GM19099 (cell line): Measurements from ENCODE around the gene PHYKPL.

Experiments used
- POLR2A ChIP-seq: IDR thresholded peaks from 3 replicates; pipeline ENCODE4 v1.6.1; 2011; ENCODE audit warnings: low read depth; ENCODE audit not compliant: insufficient read length; ENCODE audit errors: extremely low read depth

Gene PHYKPL

DNA sequence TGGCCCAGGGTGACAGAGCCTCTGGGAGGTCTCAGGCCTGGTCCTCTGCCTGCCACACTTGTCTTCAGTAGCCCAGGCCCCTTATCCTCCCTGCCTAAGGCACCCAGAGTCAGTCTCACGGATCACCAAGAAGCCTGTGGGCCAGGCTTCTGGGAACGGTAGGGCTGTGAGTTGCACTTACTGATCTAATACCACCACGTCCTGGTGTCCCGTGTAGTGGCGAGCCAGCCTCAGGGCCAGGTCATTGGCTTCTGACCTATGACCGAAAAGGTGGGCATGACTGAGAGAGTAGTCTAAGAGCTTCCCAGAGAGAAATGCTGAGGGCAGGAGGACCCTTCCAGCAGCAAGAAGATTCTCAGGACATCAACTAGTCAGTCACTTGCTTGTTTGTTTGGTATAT is 7.4 kb downstream of the PHYKPL start:
- TF ChIP-seq POLR2A = no peak

DNA sequence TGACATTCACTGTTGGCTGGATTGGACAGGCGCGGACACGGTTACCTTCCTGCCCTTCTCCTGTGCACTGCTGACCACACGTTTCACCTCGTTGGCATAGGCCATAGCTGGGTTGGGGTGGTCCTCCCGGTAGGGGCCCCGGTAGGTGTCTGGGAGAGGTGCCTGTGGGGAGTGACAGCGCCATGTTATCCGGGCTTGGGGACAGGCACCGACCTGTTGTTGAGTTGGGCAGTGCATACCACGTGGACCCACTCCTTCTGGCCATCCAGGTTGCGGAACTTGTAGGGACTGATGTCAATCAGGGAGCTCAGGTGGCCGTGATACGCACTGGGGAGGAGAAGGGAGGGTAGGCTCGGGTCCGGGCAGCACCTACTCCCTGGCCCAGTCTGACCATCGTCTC is 8.2 kb downstream of the PHYKPL start:
- TF ChIP-seq POLR2A = no peak

DNA sequence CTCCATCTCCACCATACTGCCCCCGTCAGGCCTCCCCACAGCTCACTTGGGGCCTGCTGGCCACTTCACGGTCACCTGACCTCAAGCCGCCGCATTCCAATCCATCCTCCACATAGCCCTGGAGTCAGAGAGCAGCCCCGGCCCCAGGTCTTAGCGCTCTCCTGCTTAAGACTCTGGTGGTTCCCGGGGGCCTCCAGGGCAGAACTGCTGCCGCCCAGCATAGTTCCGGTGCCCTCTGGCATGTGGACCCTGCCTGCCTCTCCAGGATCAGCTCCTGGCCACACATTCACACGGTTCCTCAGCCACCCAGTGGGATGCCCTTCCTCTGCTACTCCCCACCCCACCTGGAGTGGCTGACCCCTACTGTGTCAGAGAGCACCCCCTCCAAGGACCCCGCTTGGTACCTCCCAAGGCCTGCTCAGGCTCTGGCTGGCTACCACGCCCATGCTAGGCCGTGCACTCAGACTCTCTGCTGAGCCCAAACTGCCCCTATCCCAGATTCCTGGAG is 8.7 kb downstream of the PHYKPL start:
- no peak for TF ChIP-seq POLR2A

DNA sequence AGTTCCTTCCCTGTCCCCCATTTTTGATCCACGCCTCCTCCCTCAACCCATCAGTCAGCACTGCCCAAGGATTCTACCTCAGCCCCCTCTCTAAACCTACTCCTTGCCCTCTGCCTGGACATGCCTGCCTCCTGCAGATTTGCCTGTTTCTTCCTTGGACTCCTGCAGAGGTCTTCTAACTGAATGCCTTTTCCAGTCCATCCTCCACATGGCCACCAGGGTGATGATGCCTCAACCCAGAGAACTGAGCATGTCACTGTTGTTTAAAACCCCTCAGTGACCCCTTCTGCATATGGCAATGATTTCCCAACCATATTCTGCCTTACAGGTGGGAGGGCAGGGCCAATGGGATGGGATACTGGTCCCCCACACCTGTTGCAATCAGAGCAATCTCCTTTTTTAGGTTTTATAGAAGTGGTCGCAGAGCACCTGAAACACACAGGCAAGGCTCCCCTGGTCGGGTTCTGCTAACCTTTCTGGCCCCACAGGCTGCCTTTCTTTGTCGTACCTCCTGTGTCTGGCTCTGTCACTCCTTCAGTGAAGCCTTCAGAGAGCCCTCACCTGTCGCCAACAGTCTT is 9.3 kb downstream of the PHYKPL start:
- TF ChIP-seq POLR2A = no peak

DNA sequence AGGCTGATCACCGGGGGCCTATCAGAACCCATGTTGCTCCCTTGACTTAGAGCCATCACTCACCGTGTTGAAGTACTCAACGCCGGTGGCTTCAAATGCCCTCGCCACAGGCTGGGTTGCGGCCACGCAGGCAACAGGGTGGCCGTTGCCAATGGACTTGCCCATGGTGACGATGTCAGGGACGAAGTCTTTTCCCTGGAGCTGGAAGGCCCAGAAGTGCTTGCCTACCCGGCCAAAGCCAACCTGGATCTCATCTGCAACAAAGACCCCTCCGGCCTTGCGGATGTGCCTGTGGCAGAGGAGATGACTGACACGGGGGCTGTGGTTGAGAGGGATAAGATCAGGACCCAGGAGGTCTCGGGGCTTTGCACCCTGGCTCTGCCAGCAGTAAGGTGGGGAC is 10.3 kb downstream of the PHYKPL start:
- TF ChIP-seq POLR2A = no peak

DNA sequence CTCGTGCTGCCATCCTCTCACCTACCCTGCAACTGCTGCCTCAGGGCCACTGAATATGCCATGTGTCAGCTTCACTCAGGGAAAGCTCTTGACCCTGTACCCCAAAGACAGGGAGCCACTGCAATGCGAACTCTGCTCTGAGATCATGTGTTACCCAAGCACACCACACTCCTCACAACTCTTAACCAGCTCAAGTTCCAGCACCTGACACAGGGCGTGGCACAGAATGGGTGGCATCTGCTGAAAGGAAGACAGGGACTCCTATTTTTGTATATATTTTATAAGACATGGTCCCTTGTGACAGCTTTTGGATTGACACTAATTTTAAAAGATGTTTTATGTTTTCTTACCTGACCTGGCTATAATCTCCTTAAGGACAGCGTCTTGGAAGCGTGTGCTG is 10.7 kb downstream of the PHYKPL start:
- TF ChIP-seq POLR2A = no peak

DNA sequence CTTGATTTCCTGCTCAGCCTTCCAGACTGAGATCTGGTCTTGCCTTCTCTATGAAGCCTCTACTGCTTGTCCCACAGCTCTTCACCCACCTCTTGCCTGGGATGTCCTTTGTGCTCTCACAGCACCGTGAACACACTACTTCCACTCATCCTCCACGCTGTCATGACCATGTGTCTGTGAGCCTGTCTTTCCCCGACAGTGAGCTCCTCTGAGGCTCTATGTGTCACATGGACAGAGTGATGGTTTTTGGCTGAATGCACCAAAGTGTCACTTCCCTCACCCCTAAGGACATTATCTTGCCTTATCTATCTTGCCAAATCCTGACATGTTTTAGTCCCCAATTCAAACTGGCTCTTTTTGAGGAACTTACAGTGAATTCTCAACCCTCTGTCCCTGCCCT is 11.3 kb downstream of the PHYKPL start:
- TF ChIP-seq POLR2A = no peak

DNA sequence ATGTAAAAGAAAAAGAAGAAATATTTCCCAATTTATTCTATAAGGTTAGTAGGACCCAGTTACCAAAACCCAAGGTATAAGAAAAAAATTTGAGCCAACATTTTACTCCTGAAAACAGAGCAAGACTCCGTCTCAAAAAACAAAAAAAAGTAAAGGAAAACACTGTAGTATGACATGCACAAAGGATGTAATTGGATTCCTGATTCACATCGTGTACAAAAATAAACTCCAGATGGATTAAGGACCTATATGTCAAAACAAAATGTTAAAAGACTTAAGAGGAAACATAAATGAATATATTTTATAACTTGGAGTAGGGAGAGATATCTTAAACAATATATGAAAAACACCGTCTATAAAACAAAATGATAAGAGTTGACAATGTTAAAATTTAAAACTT is 13.8 kb downstream of the PHYKPL start:
- no peak for TF ChIP-seq POLR2A

DNA sequence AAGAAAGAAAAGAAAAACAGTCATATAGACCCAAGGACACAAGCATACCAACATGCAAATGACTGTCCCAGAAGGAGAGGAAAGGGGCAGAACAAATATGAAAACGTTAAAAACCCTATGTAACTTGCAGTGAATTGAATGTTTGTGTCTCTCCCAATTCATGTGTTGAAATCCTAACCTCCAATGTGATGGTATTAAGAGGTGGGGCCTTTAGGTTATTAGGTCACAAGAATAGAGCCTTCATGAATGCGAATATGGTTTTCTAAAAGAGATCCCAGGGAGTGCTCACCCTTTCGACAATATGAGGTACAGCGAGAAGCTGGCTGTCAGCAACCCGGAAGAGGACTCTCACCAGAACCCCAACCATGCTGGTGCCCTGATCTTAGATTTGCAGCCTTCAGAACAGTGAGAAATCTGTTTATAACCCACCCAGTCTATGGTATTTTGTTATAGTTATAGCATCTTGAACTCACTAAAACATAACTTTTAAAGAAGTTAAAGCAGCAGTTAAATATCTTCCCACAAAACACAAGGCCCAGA is 14.3 kb downstream of the PHYKPL start:
- no peak for TF ChIP-seq POLR2A

DNA sequence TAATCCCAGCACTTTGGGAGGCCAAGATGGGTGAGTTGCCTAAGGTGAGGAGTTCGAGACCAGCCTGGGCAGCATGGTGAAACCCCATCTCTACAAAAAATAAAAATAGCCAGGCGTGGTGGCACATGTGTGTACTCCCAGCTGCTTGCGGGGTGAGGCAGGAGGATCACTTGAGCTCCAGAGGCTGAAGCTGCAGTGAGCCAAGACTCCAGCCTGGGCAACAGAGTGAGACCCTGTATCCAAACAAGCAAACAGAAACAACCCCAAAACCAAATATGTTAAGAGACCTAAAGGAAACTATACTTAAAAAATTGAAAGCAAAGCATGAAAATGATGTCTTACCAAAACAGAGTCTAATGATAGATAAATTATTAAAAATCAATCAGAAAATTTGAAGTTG is 15.8 kb downstream of the PHYKPL start:
- no peak for TF ChIP-seq POLR2A

DNA sequence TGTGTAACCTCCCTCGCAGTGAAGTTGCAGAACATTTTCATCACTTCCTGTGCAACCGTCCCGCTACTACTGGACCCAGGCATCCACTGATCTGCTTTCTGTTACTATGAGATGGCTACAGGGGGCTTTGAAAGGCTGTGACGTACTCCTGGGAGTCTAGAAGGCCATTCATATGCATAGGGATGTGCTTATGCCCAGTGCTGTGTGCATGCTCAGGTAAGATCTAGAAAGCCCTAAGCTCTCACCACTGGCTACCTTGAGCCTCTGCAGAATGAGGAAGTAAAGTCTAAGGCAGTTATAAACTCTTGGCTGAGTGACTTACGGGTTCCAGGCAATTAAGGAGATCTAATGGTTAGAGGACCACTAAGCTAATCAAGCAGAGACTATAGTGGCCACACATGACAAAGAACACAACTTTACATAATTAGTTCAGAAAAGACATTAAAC is 16.5 kb downstream of the PHYKPL start:
- TF ChIP-seq POLR2A = no peak

DNA sequence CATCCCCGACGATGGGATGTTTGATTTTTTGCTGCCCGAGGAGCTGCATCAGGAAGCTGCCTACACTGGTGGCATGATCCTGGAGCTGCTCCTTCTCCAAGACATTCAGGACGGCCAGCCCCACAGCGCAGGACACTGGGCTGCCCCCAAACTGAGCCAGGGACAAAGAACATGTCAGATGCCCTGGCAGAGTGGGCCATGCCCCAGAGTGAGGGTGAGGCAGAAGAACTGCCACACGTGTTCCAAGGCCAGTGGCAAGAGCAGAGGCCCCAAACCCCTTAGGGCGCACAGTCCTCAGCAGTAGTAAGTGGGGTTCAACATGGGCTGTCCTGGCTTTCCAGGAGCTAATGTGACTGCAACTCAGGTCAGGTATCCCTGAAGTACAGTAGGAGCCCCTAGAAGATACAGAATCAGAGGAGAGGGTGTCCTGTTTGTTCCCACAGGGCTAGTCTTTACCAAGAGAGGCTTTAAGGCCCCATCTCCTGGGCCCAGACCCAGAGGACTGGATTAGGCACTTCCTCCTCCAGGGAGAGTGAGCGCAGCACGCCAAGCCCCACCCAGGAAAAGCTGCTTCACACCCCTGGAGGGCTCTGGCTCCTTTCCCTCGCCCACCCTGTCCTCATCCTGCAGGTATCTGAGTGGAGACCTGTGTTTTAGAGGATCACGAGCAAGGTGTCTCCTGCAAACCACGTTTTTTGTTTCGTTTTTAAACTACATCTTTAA is 17.2 kb downstream of the PHYKPL start:
- no peak for TF ChIP-seq POLR2A

DNA sequence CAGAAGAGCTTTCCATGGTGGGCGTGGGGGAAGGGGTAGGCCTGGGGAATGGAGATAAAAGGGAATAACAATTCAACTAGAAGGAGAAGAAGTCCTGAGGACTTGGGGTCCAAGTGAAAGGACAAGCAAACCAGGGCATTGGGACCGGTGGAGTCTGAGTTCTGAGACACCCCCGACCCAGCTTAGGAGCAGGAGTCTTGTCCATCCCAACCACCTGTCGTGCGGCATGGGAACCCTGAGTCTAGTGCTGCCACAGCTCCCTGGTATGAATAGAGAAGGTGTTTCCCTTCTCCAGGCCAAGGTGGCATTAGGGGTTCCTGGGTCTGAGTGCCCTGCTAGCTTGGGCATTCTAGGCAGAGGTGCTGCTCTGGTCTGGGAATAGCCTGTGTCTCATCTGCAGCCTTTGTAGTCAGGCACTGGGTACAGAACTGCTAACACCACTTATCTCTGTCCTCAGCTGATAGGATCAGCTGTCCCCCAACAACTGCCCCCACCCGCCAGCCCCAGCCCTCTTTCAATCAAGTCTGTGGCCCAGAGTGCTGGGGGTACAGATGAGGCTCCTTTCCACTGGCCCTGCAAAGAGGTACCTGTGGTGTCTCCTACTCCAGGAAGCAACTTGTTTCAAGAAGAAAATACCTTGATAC is 18.3 kb downstream of the PHYKPL start:
- TF ChIP-seq POLR2A = no peak

DNA sequence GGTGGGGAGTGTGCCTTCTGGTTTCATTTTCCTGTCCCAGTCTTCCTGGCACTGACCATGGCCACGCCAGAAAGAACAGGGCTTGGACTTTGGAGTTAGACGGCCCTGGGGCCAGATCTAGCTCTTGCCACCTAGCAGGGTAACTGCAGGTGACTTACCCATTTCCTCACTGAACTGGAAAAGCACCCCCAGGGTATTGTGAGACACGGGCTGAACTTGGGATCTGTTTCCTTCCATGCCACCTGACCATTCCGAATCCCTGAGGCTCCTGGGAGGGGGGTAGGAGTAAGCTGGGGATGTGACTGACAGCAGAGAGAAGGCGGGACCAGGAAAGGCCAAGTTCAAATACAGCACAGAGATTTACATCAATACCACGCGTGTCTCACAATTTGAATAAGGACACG is 18.9 kb downstream of the PHYKPL start:
- TF ChIP-seq POLR2A = no peak

DNA sequence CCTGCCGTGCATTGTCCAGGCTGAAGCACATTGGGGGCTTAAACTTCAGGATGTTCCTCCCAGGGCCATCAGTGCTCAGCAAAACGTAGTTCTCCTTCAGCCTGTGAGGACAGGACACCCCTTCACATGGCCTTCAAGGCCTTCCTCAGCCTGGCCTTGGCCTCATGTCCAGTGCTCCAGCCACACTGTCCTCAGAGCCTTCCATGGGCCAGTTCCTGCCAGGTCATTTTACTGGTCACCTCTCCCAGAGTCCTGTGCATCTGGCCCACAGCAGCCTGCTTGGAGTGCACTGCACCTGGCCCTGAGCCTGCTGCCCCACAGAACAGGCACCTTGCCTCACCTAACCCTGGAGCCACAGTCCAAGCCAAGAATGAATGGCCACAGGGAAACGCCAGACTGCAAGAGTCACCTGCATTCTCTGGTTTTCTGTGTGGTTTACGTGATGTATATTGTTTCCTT is 19.6 kb downstream of the PHYKPL start:
- TF ChIP-seq POLR2A = no peak

DNA sequence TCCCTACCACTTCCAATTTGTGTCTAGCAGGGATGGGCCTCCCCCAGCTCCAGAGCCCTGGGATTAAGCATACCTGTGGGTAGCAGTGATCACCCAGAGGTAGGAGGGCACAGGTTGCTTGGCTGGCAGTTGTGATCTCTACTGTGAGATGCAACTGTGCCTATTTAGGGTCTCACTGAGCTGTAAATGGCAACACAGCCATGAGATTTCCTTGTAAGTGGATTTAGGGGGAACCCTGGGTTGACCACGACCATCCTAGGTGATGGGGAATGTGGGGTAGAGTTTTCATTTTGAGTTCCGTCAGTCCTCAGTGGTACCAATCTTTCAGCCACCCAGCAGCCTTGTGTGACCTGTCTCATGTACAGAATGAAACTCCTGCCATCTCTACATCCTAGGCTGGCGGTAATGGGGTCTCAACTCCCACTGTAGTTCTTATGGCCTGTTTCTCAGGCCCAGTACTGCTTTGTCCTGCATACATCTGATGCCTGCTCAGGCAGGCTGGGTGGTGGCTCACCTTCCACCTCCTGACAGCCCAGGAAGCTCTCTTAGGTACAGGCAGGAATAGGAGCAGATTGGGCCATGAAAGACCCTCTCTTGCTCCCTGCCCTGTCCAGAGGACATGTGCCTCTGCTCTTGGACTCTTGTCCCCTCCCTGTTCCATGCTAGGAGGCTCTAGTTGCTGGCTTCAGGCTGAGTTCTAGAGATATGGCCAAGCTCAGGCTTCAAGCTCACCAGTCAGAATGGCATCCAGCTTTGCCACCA is 20.2 kb downstream of the PHYKPL start:
- TF ChIP-seq POLR2A = peak; percentile 14
